Measurements from ENCODE around the gene GTF2F2.

GRCh38 chr13:45084515-45084914 is 35.8 kb upstream of the GTF2F2 start:
- no peak for TF ChIP-seq AFF4 (CRISPR knock-in tag; IDR thresholded peaks at IDR 0.05)
- TF ChIP-seq CTCF (IDR thresholded peaks at IDR 0.05 in 2 of 3, conservative IDR thresholded peaks at IDR 0.05 in 1 of 3; ENCODE audit: insufficient read depth in 2 of 3, low read depth in 1 of 3, low read length in 3 of 3): no peak
- TF ChIP-seq SMARCC2 (IDR thresholded peaks at IDR 0.05; ENCODE audit: low read depth): no peak
- TF ChIP-seq RFX5 (IDR thresholded peaks at IDR 0.05; ENCODE audit: low read depth, low read length): no peak
- no peak for TF ChIP-seq DNMT1 (IDR thresholded peaks at IDR 0.05)
- no peak for TF ChIP-seq GATA2 (CRISPR knock-in tag; IDR thresholded peaks at IDR 0.05)
- TF ChIP-seq CGGBP1 (CRISPR knock-in tag; IDR thresholded peaks at IDR 0.05): no peak
- no peak for TF ChIP-seq BCOR (IDR thresholded peaks at IDR 0.05)
- TF ChIP-seq KAT8 (IDR thresholded peaks at IDR 0.05; ENCODE audit: low read depth): no peak
- TF ChIP-seq E2F1 (CRISPR knock-in tag; IDR thresholded peaks at IDR 0.05): no peak
- TF ChIP-seq MAX (CRISPR knock-in tag; IDR thresholded peaks at IDR 0.05): no peak
- no peak for TF ChIP-seq JUND (IDR thresholded peaks at IDR 0.05; ENCODE audit: borderline replicate concordance, low read depth, low read length)
- TF ChIP-seq JUND (tag; IDR thresholded peaks at IDR 0.05; ENCODE audit: borderline replicate concordance, low read depth, low read length): no peak
- TF ChIP-seq SAP30 (IDR thresholded peaks at IDR 0.05; ENCODE audit: borderline replicate concordance, insufficient read depth, low read depth, low read length, poor library complexity, severe bottlenecking): no peak
